GM12873 (cell line): Measurements from ENCODE around the gene FOXF2.

ENCODE experiments used
- CTCF ChIP-seq: IDR thresholded peaks from 2 replicates; pipeline ENCODE4 v1.5.1; 2012; ENCODE audit warnings: low read depth, mild to moderate bottlenecking, moderate library complexity, low read length, control low read depth; ENCODE audit not compliant: insufficient read depth; ENCODE audit errors: missing control alignments

The FOXF2 gene

DNA sequence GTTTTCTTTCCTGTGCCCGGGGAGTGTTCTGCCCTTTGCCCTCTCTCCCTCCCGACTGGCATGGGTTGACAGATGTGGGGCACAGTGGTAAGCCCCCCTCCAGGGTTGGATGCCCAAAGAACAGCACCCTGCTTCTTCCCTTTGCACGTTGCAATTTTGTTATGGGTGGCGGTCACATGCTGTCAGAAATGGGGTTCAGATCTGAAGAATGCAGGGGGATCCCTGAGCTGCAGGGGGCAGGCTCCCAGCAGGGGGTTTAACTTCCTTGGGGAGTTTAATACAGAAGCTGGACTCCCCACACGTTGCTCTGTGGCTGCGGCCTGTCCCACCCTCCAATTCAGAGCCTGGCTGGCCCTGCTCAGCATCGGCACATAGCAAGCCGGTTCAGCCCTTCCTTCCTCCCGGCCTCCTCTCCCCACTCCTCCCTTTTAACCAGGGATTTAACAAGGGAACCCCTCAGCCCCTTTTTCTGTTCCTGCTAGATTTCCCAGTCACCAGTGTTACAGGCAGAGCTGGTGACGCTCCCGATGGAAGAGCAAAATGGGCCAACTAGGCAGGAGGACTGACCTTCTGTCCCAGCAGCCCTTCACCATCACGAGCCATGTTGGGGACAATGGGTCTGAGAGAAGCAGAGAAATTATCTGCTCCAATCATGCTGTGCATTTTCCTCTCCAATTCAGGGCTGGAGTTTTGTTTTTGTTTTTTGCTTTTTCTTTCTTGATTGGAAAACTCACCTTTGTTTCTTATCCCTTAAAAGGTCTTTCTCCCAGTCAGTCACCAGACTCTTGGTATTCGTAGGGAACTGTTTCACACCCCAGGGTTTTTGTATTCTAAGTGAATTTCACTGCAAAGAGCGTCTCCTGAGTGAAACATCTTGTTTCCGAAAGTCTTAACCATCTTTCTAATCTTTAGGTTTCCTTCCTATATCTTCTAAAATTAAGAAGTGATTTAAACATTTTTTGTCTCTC, 6.8 kb downstream of the FOXF2 start:
- TF ChIP-seq CTCF, result no peak

DNA sequence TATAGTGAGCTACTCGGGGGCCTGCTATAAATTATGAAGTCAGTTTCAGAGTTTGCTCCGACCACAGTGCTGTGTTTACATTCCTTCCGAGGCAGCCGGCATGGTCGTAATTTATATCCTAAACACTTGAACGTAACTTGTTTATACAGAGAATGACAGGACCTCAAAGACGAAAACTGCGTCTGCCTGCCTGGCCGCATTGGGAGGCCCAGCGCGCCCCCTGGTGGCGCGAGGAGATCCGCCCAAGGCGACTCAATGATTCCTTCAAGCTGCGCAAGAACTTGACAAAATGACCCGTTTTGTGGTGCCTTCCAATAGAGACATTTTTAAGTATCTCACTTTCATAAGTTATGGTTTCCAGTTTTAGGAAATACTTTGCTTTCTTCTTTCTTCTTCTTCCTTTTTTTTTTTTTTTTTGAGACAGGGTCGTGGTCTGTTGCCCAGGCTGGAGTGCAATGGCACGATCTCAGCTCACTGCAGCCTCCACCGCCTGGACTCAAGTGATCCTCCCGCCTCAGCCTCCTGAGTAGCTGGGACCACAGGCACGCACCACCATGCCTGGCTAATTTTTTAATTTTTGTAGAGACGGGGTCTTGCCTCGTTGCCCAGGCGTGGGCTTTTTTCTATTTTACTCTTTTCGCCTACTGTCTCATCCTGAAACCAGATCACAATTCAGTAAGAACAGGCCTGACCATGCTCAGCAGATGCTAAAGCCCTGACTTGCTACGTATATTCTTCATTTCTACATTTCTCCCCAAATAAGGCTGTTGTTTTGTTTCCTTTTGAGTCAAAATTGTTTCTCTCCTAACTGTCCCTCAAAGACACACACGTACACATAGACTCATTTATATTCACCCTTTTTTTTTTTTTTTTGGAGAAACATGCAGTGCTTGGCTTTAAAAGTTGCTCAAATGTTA, 7.8 kb downstream of the FOXF2 start:
- peak; percentile 96 for TF ChIP-seq CTCF

- TF ChIP-seq CTCF, result no peak
These were observed 9.9 kb downstream of the FOXF2 start for GRCh38 chr6:1399085-1399780.

DNA sequence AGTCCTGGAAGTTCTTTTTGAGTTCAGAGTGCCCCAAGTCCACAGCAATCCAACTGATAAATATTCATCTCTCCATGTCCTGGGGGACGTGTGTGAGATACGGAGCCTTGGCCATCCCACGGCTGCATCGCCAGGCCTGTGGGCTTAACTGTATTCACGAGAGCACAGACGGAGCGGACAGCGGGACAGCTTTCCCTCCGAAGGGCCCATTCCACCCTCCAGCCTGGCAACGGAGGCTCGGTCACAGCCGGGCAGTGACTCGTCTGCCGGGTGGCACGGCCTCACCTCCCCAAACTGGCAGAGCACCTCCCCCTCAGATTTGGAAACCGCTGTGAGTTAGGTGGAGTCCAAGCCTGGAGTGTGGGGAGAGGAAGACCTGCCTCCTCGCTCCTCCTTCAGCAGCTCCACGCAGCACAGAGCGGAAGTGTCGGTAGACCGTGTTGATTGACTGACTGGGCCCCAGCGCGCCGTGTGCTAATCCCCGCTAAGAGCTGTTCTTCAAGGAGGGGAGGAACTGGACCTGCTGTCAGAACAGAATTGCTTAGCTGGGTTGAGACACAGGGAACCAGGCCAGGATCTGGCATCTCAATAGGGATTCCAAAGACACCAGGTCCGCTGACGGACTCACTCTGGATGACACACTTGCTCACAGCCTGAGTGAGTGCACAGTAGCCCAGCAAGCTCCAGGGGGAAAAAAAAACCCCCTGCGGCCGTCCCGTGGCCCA, 10.9 kb downstream of the FOXF2 start:
- TF ChIP-seq CTCF, result no peak

GRCh38 chr6:1402369-1402768, 13.0 kb downstream of the FOXF2 start:
- no peak for TF ChIP-seq CTCF

- no peak for TF ChIP-seq CTCF
These were observed 13.5 kb downstream of the FOXF2 start for GRCh38 chr6:1402868-1403267.
